ELR (cell line): ENCODE measurements around the gene DNAH14.
"Not testable (repeated sequence)": the region's sequence is repeated elsewhere in the genome, so short reads cannot be mapped to it uniquely, and the experiment has no call there.

Source experiments
- DNase-seq: peaks from one replicate; pipeline ENCODE4 v3.0.0-alpha.2; 2015; ENCODE audit warnings: low read depth

Gene DNAH14

DNA sequence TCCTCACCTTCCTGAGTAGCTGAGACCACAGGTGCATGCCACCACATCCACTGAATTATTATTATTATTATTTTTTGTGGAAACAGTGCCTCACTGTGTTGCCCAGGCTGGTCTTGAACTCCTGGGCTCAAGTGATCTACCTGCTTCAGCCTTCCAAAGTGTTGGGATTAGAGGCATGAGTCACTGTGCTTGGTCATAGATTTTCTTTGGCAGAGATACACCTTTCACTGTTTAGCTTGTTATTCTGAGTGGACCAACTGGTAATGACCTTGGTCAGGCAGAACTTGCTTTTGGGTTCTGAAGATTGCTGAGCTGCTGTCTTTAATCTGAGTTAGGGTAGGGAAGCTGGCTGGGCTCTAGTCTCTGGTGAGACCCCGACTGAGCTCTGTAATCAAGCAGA, 66.8 kb downstream of the DNAH14 start:
- no peak for DNase-seq

- DNase-seq = no peak
These were observed 68.7 kb downstream of the DNAH14 start for GRCh38 chr1:224998185-224998584.

- peak; percentile 8 for DNase-seq
These were observed 74.9 kb downstream of the DNAH14 start for GRCh38 chr1:225004396-225004795.

DNA sequence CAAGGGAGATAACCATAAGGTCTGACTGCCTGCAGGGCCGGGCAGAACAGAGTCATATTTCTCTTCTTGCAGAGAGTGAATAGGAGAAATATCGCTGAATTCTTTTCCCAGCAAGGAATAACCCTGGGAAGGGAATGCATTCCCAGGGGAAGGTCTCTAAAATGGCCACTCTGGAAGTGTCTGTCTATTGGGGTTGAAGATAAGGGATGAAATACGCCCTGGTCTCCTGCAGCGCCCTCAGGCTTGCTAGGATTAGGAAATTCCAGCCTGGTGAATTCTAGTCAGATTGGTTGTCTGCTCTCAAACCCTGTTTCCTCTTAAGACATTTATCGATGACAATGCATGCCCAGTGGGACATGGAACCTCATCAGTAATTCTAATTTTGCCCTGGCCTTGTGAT, 76.9 kb downstream of the DNAH14 start:
- DNase-seq = not testable (repeated sequence)

GRCh38 chr1:225008050-225008449, 78.6 kb downstream of the DNAH14 start:
- not testable (repeated sequence) for DNase-seq

- DNase-seq = no peak
These were observed 91.6 kb downstream of the DNAH14 start for GRCh38 chr1:225021037-225021436.

GRCh38 chr1:225026701-225027100, 97.2 kb downstream of the DNAH14 start:
- DNase-seq = no peak

DNA sequence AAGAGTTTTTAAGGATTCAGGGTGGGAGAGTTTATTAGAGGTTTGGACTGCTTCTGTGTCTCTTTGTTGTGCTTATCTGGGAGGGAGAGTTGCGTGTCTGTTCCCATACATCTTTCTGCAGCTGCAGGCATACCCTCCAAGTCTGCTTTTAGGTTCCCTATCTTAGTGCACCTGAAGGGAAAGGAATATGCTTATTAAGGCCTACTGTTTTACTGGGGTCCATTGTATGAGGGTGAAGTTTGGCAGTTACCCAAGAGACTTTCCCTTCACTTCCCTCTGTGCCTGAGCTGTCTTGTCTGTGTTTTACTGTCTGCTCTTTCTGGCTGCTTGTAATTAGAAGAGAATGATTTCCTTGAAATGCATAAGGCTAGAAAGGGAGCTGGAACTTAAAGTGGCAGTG, 107.0 kb downstream of the DNAH14 start:
- not testable (repeated sequence) for DNase-seq

DNA sequence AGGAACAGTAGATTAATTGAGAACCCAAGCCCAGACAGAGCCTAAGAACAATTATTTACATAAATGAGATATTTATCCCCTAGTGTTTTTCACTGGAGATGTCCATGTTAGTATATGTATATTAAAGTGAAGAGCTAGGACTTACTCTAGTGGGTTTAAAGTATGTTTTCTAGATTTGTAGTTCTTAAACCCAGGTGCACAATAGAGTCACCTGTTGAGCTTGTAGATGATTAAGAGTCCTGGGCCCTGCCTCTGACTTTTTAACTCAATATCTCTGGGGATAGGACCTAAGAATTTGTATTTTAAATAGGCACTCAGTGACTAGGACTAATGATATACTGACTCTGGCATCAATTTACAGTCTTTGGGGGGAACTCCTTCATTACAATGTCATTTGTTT, 112.8 kb downstream of the DNAH14 start:
- DNase-seq = no peak

DNA sequence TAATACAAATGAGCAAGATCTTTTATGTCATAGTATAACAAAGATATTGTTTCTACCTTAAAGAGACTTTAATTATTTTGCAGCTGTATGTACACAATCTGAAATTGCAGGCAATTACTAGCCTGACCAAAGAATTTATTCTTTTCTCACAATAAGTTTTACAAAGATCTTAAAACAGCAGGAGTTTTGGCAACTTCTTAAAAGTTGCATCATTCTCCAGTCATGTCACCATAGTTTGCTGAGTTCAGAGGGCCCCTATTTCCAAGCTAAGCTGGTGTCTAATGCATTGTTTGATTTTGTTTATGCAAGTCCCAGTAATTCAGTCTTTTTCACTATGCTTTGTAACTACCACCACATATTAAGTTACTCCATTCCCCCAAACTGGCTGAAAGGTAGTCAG, 114.8 kb downstream of the DNAH14 start:
- DNase-seq = no peak

DNA sequence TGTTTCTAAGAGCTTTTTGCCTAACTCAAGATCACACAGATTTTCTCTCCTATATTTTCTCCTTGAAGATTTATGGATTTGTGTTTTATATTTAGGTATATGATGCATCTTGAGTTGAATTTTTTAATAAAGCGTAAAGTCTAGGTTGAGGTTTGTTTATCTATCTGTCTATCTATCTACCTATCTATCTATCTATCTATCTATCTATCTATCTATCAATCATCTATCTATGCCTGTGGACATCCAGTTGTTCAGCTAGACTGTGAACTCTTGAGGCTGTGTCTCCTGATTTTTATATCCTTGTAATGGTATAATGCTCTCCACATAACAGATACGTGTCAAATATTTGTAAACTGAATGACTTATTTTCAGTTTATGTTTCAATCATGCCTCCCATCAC, 120.1 kb downstream of the DNAH14 start:
- DNase-seq = no peak

DNA sequence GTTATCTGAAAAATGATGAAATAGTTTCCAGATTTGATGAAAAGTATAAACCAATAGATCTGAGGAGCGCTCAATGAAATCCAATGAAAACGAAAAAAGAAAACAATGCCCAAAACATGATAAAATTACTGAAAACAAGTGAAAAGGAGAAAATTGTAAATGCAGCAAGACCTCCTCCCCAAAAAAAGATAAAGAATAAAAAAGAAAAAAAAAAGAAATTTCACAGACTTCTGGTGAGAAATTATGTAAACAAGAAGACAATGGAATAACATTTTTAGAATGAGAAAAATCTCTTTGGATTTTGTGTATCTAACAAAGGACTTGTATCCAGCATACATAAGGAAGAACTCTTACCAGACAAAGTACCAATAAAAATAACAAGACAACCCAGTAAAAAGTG, 134.2 kb downstream of the DNAH14 start:
- no peak for DNase-seq

DNA sequence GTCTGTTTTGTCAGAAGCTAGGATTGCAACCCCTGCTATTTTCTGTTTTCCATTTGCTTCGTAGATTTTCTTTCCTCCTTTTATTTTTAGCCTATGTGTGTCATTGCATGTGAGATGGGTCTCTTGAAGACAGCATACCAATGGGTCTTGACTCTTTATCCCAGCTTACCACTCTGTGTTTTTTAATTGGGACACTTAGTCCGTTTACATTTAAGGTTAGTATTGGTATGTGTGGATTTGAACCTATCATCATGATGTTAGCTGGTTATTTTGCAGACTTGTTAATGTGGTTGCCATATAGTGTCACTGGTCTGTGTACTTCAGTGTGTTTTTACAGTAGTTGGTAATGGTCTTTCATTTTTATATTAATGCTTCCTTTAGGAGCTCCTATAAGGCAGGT, 141.5 kb downstream of the DNAH14 start:
- no peak for DNase-seq

GRCh38 chr1:225097175-225097574, 167.7 kb downstream of the DNAH14 start:
- DNase-seq = no peak

- DNase-seq = no peak
These were observed 181.5 kb downstream of the DNAH14 start for GRCh38 chr1:225111000-225111399.

DNA sequence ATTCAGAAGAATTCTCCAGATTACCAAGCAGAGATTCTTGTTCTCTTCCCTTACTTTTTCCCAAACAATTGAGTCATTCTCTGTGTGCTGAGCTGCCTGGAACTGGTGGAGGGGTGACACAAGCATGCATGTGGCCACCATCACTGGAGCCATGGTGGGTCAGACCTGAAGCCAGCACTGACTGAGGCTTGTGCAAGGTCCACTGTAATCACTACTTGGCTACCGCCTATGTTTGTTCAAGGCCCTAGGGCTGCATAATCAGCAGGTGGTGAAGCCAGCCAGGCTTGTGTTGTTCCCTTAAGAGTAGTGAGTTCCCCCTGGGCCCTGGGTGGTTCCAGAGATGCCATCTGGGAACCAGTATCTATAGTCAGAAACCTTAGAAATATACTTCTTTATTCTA, 183.8 kb downstream of the DNAH14 start:
- DNase-seq = no peak

DNA sequence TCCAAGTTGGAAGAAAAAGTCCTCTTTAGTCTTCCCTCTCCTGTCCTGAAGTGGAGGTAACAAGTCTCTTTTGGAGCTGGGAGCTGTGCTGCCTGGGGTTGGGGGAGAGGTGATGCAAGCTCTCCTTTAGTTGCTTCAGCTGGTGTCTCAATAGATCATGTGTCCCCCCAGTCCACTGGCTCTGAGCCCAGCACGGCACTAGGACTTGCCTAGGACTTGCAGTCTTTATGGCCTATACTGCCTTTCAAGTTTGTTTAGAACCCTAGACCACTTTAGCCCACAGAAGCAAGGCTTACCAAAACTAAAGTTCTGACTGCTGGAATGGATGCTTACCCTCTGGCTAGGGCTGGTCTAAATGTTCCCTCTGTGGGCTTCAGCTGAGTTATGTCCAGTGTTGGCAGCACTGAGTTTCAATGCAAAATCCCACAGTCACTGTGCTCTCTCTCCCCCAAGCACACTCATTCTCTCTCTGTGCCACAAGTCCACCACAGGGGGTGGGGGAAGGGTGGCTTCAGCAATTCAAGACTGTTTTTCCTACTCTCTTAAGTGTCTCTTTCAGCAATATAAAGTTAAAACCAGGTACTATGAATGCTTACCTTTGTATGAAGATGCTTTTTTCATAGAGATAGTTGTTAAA, 185.0 kb downstream of the DNAH14 start:
- DNase-seq = no peak

GRCh38 chr1:225119307-225119706, 189.8 kb downstream of the DNAH14 start:
- DNase-seq = peak; percentile 52

- no peak for DNase-seq
These were observed 191.6 kb downstream of the DNAH14 start for GRCh38 chr1:225121095-225121494.

- no peak for DNase-seq
These were observed 202.4 kb downstream of the DNAH14 start for GRCh38 chr1:225131869-225132268.

DNA sequence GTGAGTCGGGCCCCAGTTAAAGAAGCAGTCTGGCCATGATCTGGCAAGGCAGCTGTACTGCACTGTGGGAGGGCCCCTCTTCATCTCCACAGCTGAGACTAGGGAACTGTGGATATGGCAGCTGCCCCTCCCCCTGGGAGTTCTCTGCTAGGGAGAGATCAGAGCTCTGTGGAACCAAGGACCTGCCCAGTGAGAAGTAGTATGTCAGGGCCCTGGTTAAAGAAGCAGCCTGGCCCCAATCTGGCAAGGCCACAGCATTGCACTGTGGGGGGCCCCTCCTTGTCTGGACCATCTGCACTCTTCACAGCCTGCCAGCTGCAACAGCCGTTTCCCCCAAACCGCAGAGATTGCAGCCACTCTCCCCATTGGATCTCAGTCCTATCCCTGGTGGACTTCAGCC, 208.5 kb downstream of the DNAH14 start:
- no peak for DNase-seq

- no peak for DNase-seq
These were observed 213.5 kb downstream of the DNAH14 start for GRCh38 chr1:225143001-225143400.

- DNase-seq = no peak
These were observed 217.0 kb downstream of the DNAH14 start for GRCh38 chr1:225146478-225146877.

GRCh38 chr1:225147791-225148190, 218.3 kb downstream of the DNAH14 start:
- not testable (repeated sequence) for DNase-seq

DNA sequence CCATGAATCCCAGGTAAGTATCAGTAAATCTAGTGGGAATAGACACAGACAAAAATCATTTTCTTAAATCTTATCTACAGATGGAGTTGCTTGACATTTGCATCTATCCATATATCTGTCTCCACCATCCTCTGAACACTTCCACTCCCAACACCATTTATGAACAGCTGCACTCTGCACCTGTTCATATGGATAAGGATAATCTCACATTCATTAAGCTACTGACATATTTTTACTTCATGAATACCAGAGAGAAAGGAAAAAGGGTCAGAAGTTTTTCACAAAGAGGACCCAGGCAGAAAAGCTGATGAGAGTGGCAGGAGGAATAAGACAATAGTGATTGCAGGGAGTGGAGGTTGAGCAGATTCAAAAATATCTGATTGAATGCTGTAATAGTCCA, 222.6 kb downstream of the DNAH14 start:
- DNase-seq = no peak
